ENCODE results near the gene HES1.

Gene HES1

GRCh38 chr3:194095464-194095863, 40.5 kb upstream of the HES1 start:
- ChIA-PET POLR2A (no interaction called here), CTCF (no interaction called here)
- DNase-seq (ENCODE audit: extremely low spot score) = no peak
- TF ChIP-seq TARDBP (IDR thresholded peaks at IDR 0.05) = no peak

- CTCF ChIA-PET = no interaction called here
- POLR2A ChIA-PET = no interaction called here
- no peak for TF ChIP-seq HDGF (IDR thresholded peaks at IDR 0.05; ENCODE audit: borderline replicate concordance)
- TF ChIP-seq SP1 (IDR thresholded peaks at IDR 0.05) = no peak
- no peak for TF ChIP-seq LEF1 (IDR thresholded peaks at IDR 0.05; ENCODE audit: borderline replicate concordance)
- no peak for TF ChIP-seq PKNOX1 (IDR thresholded peaks at IDR 0.05)
- no peak for TF ChIP-seq CTBP1 (IDR thresholded peaks at IDR 0.05; ENCODE audit: borderline replicate concordance)
- TF ChIP-seq L3MBTL2 (conservative IDR thresholded peaks at IDR 0.05) = no peak
- TF ChIP-seq FOXA1 (IDR thresholded peaks at IDR 0.05) = no peak
- TF ChIP-seq FOXK2 (IDR thresholded peaks at IDR 0.05) = no peak
- no peak for TF ChIP-seq ZNF384 (IDR thresholded peaks at IDR 0.05)
- DNase-seq (ENCODE audit: extremely low spot score) = no peak
Observed at GRCh38 chr3:194095902-194096301, 40.0 kb upstream of the HES1 start.

- CTCF ChIA-PET = no interaction called here
- DNase-seq (ENCODE audit: extremely low spot score) = no peak
- no peak for TF ChIP-seq LEF1 (IDR thresholded peaks at IDR 0.05; ENCODE audit: borderline replicate concordance)
- no peak for TF ChIP-seq SP1 (IDR thresholded peaks at IDR 0.05)
- TF ChIP-seq ZNF384 (IDR thresholded peaks at IDR 0.05) = no peak
- no peak for TF ChIP-seq CTBP1 (IDR thresholded peaks at IDR 0.05; ENCODE audit: borderline replicate concordance)
- TF ChIP-seq FOXM1 (IDR thresholded peaks at IDR 0.05; ENCODE audit: borderline replicate concordance) = no peak
- TF ChIP-seq SUZ12 (IDR thresholded peaks at IDR 0.05) = no peak
- no peak for TF ChIP-seq TARDBP (IDR thresholded peaks at IDR 0.05)
- no peak for TF ChIP-seq ELF4 (IDR thresholded peaks at IDR 0.05)
- no peak for TF ChIP-seq NFRKB (IDR thresholded peaks at IDR 0.05)
- no peak for TF ChIP-seq HDGF (IDR thresholded peaks at IDR 0.05; ENCODE audit: borderline replicate concordance)
- no peak for TF ChIP-seq FOXK2 (IDR thresholded peaks at IDR 0.05)
- TF ChIP-seq BHLHE40 (IDR thresholded peaks at IDR 0.05; ENCODE audit: borderline replicate concordance) = no peak
- TF ChIP-seq FOXA1 (IDR thresholded peaks at IDR 0.05) = no peak
- no peak for TF ChIP-seq ARNT (IDR thresholded peaks at IDR 0.05)
- no peak for TF ChIP-seq L3MBTL2 (conservative IDR thresholded peaks at IDR 0.05)
- TF ChIP-seq PKNOX1 (IDR thresholded peaks at IDR 0.05) = no peak
- POLR2A ChIA-PET = interaction anchor here (0.6 to 1.0 kb wide), 2 partner anchors 93 to 94 kb away, joined by 3 read pairs; no protein-coding TSS in a partner anchor
Observed at GRCh38 chr3:194097141-194097882, 38.6 kb upstream of the HES1 start.

GRCh38 chr3:194098081-194098842, 37.7 kb upstream of the HES1 start:
- POLR2A ChIA-PET = interaction anchor here (0.8 to 1.0 kb wide), 2 partner anchors 38 to 94 kb away, joined by 3 read pairs; no protein-coding TSS in a partner anchor
- CTCF ChIA-PET = no interaction called here
- TF ChIP-seq ELF4 (IDR thresholded peaks at IDR 0.05) (no peak), HDGF (IDR thresholded peaks at IDR 0.05; ENCODE audit: borderline replicate concordance) (no peak), TARDBP (IDR thresholded peaks at IDR 0.05) (no peak), FOXA1 (IDR thresholded peaks at IDR 0.05) (no peak), ZNF384 (IDR thresholded peaks at IDR 0.05) (no peak), FOXK2 (IDR thresholded peaks at IDR 0.05) (no peak), FOXM1 (IDR thresholded peaks at IDR 0.05; ENCODE audit: borderline replicate concordance) (no peak), LEF1 (IDR thresholded peaks at IDR 0.05; ENCODE audit: borderline replicate concordance) (no peak), BHLHE40 (IDR thresholded peaks at IDR 0.05; ENCODE audit: borderline replicate concordance) (no peak), SUZ12 (IDR thresholded peaks at IDR 0.05) (no peak)
- DNase-seq (ENCODE audit: extremely low spot score) = no peak

- TF ChIP-seq ZNF384 (IDR thresholded peaks at IDR 0.05) (no peak), SUZ12 (IDR thresholded peaks at IDR 0.05) (no peak), PKNOX1 (IDR thresholded peaks at IDR 0.05) (no peak), LEF1 (IDR thresholded peaks at IDR 0.05; ENCODE audit: borderline replicate concordance) (no peak), NFRKB (IDR thresholded peaks at IDR 0.05) (no peak), L3MBTL2 (conservative IDR thresholded peaks at IDR 0.05) (no peak), TARDBP (IDR thresholded peaks at IDR 0.05) (no peak), ELF4 (IDR thresholded peaks at IDR 0.05) (no peak)
- ChIA-PET CTCF (no interaction called here), POLR2A (no interaction called here)
- no peak for DNase-seq (ENCODE audit: extremely low spot score)
Observed at GRCh38 chr3:194098843-194099183, 37.1 kb upstream of the HES1 start.

- DNase-seq (ENCODE audit: extremely low spot score) = no peak
- ChIA-PET CTCF (no interaction called here), POLR2A (no interaction called here)
- TF ChIP-seq ARNT (IDR thresholded peaks at IDR 0.05) (no peak), ELF4 (IDR thresholded peaks at IDR 0.05) (no peak), L3MBTL2 (conservative IDR thresholded peaks at IDR 0.05) (no peak), SP1 (IDR thresholded peaks at IDR 0.05) (no peak), TARDBP (IDR thresholded peaks at IDR 0.05) (no peak), BHLHE40 (IDR thresholded peaks at IDR 0.05; ENCODE audit: borderline replicate concordance) (no peak), FOXM1 (IDR thresholded peaks at IDR 0.05; ENCODE audit: borderline replicate concordance) (no peak), FOXA1 (IDR thresholded peaks at IDR 0.05) (no peak)
Observed at GRCh38 chr3:194099215-194099614, 36.7 kb upstream of the HES1 start.

All from HEK293T (cell line).